Small intestine (tissue), 7 donors: Measurements from ENCODE around the gene IL7R. TPM values are rescaled to one million over a fixed set of nuclear protein-coding genes. Genes with fewer than 3 reads are reported as not detected.

Experiments used
- DNase-seq, 2 donors: peaks; one replicate each; pipeline versions ENCODE4 v3.0.0 to v3.0.0-alpha.2; 2013
- FAIRE-seq: peaks from 2 replicates; lab custom pipeline; 2012; peaks lifted over from hg19 to GRCh38; lab: Jason Lieb, UNC
- H3K27ac ChIP-seq, 3 donors: one replicate each; pipeline ENCODE4 v1.5.1; 2013; ENCODE audit warnings: low read length in 2 of 3, mild to moderate bottlenecking in 2 of 3, control low read depth in 1 of 3, inconsistent platforms in 1 of 3, low read depth in 1 of 3, moderate library complexity in 1 of 3
- H3K27me3 ChIP-seq, 3 donors: one replicate each; pipeline ENCODE4 v1.6.1; 2013; ENCODE audit warnings: low read length in 3 of 3, inconsistent platforms in 1 of 3; ENCODE audit not compliant: control insufficient read depth in 3 of 3, insufficient read depth in 3 of 3
- H3K36me3 ChIP-seq, 3 donors: one replicate each; pipeline ENCODE4 v1.6.1; 2013; ENCODE audit warnings: low read length in 3 of 3, inconsistent platforms in 1 of 3, low read depth in 1 of 3, mild to moderate bottlenecking in 1 of 3, moderate library complexity in 1 of 3; ENCODE audit not compliant: control insufficient read depth in 3 of 3, insufficient read depth in 2 of 3
- H3K4me1 ChIP-seq, 3 donors: one replicate each; pipeline ENCODE4 v1.6.1; 2013; ENCODE audit warnings: low read length in 2 of 3, inconsistent platforms in 1 of 3, low read depth in 1 of 3, mild to moderate bottlenecking in 1 of 3, moderate library complexity in 1 of 3; ENCODE audit not compliant: control insufficient read depth in 3 of 3, insufficient read depth in 2 of 3
- H3K4me3 ChIP-seq, 3 donors: one replicate each; pipeline ENCODE4 v1.5.1; 2013; ENCODE audit warnings: low read length in 3 of 3, control low read depth in 1 of 3, inconsistent platforms in 1 of 3, low read depth in 1 of 3, mild to moderate bottlenecking in 1 of 3, moderate library complexity in 1 of 3
- H3K9me3 ChIP-seq, 2 donors: one replicate each; pipeline ENCODE4 v1.6.1; 2013; ENCODE audit warnings: low read depth in 1 of 2, low read length in 1 of 2; ENCODE audit not compliant: control insufficient read depth in 2 of 2, insufficient read depth in 1 of 2
- WGBS, 3 donors: extraction: QIAGEN DNeasy Blood & Tissue Kit; methylation state at CpG; one replicate each; pipeline ENCODE4 v1.1.7; 2013; 5-methylcytosine and 5-hydroxymethylcytosine counted together
- polyA plus RNA-seq, 4 donors: library from polyadenylated mRNA; stranded (reverse) in 3 of 4; unstranded in 1 of 4; fragments of 200-250 nt in 3 of 4; fragments of 120-200 nt in 1 of 4; gene quantifications; one replicate each; pipeline versions ENCODE4 v1.2.1 to v1.2.3, GENCODE V29; 2013
- donor health status: healthy with polysubstance abuse.
- donor health status: control.
- donor health status: control.
- donor health status: Bipolar disorder and iron deficiency.
- donor health status: healthy.

Gene IL7R
- polyA plus RNA-seq, 4 donors = 2.9 to 10.4 (median 7.0) TPM

DNA sequence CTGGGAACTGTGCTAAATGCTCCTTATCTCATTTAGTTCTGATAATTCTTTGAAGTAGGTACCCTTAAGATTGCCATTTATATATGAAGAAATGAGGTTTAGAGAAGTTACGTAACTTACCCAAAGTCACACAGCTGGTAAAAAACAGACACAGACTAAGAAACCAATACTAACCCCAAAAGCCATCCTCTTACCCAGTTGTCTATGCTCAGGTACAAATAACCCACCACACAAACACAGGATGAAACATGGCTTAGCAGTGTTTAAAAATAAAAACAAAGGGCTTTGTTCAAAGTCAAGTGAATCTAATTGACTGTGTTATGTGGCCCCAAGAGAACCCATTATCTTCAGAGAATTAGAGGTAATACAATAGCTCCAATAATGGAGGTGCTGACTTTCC is 37.0 kb upstream of the IL7R start:
- no peaks in the 10 kb centered on the region for H3K36me3 ChIP-seq
- H3K4me1 ChIP-seq = no peaks in the 10 kb centered on the region
- 81 to 96% (median 88%) methylated on average over 1 of the region's 1 CpG for WGBS, 3 donors
- FAIRE-seq = no peak
- DNase-seq = peak in 1 of 2 donors; percentile 52
- H3K27me3 ChIP-seq = peaks cover 0 to 4% (median 0%) of the 10 kb centered on the region in 3 donors
- no peaks in the 10 kb centered on the region for H3K9me3 ChIP-seq
- H3K27ac ChIP-seq = peak overlapping the region in 1 of 3 donors; percentile 66
- H3K4me3 ChIP-seq = no peak overlapping the region

DNA sequence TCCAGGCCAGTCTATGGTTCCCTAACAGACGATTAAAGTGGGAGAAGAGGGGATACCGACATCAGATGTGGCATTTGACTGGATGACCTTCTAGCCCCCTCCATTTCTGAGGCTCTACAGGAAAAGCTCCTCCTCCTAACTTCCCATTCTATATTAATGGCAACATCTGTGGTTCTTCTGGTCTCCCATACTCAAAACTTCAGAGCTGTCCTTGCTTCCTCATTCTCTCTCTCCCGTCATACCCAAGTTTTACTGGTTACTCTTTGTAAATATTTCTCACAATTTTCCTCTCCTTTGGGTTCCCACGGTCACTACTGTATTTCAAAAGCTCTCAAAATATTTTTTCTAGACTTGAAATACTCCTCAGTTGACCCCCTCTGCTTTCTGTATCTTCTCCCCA is 36.0 kb upstream of the IL7R start:
- FAIRE-seq = no peak
- 75 to 81% (median 76%) methylated on average over 4 of the region's 4 CpGs for WGBS, 3 donors
- H3K4me1 ChIP-seq = no peaks in the 10 kb centered on the region
- H3K4me3 ChIP-seq = no peak overlapping the region
- peak overlapping the region in 1 of 3 donors; percentile 66 for H3K27ac ChIP-seq
- DNase-seq = no peak
- H3K27me3 ChIP-seq = peaks cover 0 to 4% (median 0%) of the 10 kb centered on the region in 3 donors
- no peaks in the 10 kb centered on the region for H3K9me3 ChIP-seq
- no peaks in the 10 kb centered on the region for H3K36me3 ChIP-seq

- Histone ChIP-seq H3K36me3 (no peaks in the 10 kb centered on the region), H3K9me3 (no peaks in the 10 kb centered on the region), H3K4me1 (no peaks in the 10 kb centered on the region), H3K27me3 (peaks cover 0 to 4% (median 0%) of the 10 kb centered on the region in 3 donors), H3K27ac (no peak overlapping the region), H3K4me3 (no peak overlapping the region)
- no peak for DNase-seq
- WGBS, 3 donors = 84% methylated on average over 2 of the region's 2 CpGs
- no peak for FAIRE-seq
Measured at GRCh38 chr5:35821513-35821912, 35.2 kb upstream of the IL7R start.

GRCh38 chr5:35822511-35822910 is 34.2 kb upstream of the IL7R start:
- Histone ChIP-seq H3K27ac (peak overlapping the region in 1 of 3 donors; percentile 75), H3K4me3 (no peak overlapping the region), H3K9me3 (no peaks in the 10 kb centered on the region), H3K27me3 (peaks cover 0 to 4% (median 0%) of the 10 kb centered on the region in 3 donors), H3K36me3 (no peaks in the 10 kb centered on the region), H3K4me1 (no peaks in the 10 kb centered on the region)
- WGBS, 3 donors = 73 to 86% (median 78%) methylated on average over 8 of the region's 8 CpGs
- FAIRE-seq = no peak
- peak in 1 of 2 donors; percentile 39 for DNase-seq

DNA sequence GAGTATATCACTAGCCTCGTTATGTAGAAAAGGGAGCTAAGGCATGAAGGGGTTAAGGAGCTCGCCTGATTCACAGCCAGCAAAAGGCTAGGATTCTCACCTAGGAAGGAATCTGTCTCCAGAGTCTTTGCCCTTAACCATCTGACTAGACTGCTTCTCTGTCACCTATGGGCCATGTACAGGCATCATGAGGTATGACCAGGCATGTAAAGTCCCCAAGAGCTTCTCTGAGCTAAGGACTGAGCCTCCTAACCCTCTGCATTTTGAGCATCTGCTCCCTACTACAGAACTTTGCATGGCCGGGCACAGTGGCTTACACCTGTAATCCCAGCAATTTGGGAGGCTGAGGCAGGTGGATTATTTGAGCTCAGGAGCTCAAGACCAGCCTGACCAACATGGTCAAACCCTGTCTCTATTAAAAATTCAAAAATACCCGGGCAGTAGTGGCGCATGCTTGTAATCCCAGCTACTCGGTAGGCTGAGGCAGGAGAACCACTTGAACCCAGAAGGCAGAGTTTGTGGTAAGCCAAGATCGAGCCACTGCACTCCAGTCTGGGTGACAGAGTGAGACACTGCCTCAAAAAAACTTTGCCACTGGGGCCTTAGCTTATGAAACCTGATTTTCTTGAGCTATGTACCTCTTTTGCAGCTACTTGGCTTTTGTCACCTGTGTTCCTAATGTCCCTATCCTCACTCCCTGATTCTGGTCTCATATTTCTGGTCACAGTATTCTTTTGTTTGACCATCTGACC is 33.2 kb upstream of the IL7R start:
- Histone ChIP-seq H3K4me1 (no peaks in the 10 kb centered on the region), H3K9me3 (no peaks in the 10 kb centered on the region), H3K4me3 (no peak overlapping the region), H3K27me3 (peaks cover 0 to 4% (median 0%) of the 10 kb centered on the region in 3 donors), H3K36me3 (no peaks in the 10 kb centered on the region), H3K27ac (peak overlapping the region in 1 of 3 donors; percentile 41)
- WGBS, 3 donors = 61 to 76% (median 65%) methylated on average over 7 of the region's 7 CpGs
- DNase-seq (peak in 1 of 2 donors; percentile 35), FAIRE-seq (no peak)

GRCh38 chr5:35826056-35826455 is 30.6 kb upstream of the IL7R start:
- peaks cover 0 to 4% (median 0%) of the 10 kb centered on the region in 3 donors for H3K27me3 ChIP-seq
- H3K36me3 ChIP-seq = no peaks in the 10 kb centered on the region
- H3K27ac ChIP-seq = peak overlapping the region in 1 of 3 donors; percentile 14
- WGBS, 3 donors = 79 to 83% (median 83%) methylated on average over 2 to 3 of the region's 3 CpGs
- no peaks in the 10 kb centered on the region for H3K4me1 ChIP-seq
- no peak for DNase-seq
- FAIRE-seq = no peak
- H3K4me3 ChIP-seq = no peak overlapping the region
- no peaks in the 10 kb centered on the region for H3K9me3 ChIP-seq

- FAIRE-seq (no peak), DNase-seq (no peak)
- WGBS, 3 donors = 62 to 82% (median 74%) methylated on average over 2 of the region's 2 CpGs
- H3K4me3 ChIP-seq = no peak overlapping the region
- H3K27me3 ChIP-seq = peaks cover 0 to 4% (median 0%) of the 10 kb centered on the region in 3 donors
- no peaks in the 10 kb centered on the region for H3K36me3 ChIP-seq
- no peaks in the 10 kb centered on the region for H3K4me1 ChIP-seq
- no peaks in the 10 kb centered on the region for H3K9me3 ChIP-seq
- peak overlapping the region in 1 of 3 donors; percentile 8 for H3K27ac ChIP-seq
Measured at GRCh38 chr5:35826554-35826953, 30.1 kb upstream of the IL7R start.

- Histone ChIP-seq H3K9me3 (no peaks in the 10 kb centered on the region), H3K27me3 (peaks cover 0 to 2% (median 0%) of the 10 kb centered on the region in 3 donors), H3K27ac (no peak overlapping the region), H3K4me1 (no peaks in the 10 kb centered on the region), H3K4me3 (no peak overlapping the region), H3K36me3 (no peaks in the 10 kb centered on the region)
- DNase-seq = no peak
- no peak for FAIRE-seq
- WGBS, 3 donors = 75 to 91% (median 88%) methylated on average over 4 of the region's 4 CpGs
Measured at GRCh38 chr5:35828082-35828598, 28.6 kb upstream of the IL7R start.
